OCI-LY3 (cell line): ENCODE results near the gene ELF5.

ENCODE experiments used
- CTCF ChIP-seq: fragments of 200-600, 300-600 bp; sonication (generic); IDR thresholded peaks from 2 replicates; pipeline ENCODE4 v1.5.1; 2014; ENCODE audit warnings: antibody characterized with exemption, low read length, low read depth
- EZH2phosphoT487 ChIP-seq: fragments of 200-600 bp; shearing (Covaris generic); IDR thresholded peaks from 2 replicates; pipeline ENCODE4 v1.6.1; 2018; ENCODE audit warnings: antibody characterized with exemption, mixed run types, low read depth

DNA sequence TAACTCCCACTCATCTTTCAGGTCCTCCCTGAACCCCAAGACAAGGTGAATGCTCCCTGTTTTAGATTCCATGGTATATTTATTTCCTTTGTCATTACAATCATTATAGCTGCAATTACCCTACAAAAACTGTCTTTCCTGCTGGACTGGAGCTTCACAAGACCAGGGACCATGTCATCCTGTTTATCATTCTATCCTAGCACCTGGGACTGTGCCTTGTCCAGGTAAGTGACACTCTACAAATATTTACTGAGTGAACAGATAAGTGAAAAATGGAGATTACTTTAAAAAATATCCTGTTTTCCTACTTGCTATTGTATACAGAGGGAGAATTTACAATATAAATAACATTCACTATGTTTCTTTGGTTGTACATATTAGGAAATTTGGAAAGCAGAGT, 22.5 kb upstream of the ELF5 start:
- TF ChIP-seq CTCF, result no peak
- no peak for TF ChIP-seq EZH2phosphoT487
